Daoy (cell line): ENCODE measurements around the gene LRIG1. TPM values are rescaled to one million over a fixed set of nuclear protein-coding genes. Genes with fewer than 3 reads are reported as not detected.

ENCODE experiments used
- DNase-seq: peaks from one replicate; pipeline ENCODE4 v3.0.0-alpha.2; 2015; ENCODE audit warnings: low read depth
- total RNA-seq: library from RNA; depleted of rRNA; stranded (reverse); fragments of >200 nt; shearing (Covaris generic); gene quantifications from 2 replicates; pipeline ENCODE4 v1.2.3, GENCODE V29; 2014

Gene LRIG1
- total RNA-seq, 1 experiment from 2014 or later: 23.8 TPM

DNA sequence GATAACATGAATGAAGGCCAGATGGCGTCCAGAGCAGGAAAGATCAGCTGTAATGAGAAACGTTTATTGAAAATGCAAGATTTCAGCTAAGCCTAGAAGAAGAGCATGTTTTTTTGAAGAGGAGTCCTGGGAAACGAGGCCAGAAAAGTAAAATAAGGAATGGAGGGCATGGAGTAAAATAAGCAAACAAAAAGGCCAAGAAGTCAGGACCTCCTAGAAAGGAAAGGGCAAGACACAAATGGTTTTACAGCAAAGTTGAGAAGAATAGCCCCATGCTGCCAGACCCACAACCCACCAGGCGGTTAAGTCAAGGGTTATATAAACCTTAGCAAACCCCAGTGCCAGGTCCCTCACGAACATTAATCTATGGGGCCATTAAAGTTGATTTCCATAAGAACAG, 30.5 kb downstream of the LRIG1 start:
- no peak for DNase-seq

DNA sequence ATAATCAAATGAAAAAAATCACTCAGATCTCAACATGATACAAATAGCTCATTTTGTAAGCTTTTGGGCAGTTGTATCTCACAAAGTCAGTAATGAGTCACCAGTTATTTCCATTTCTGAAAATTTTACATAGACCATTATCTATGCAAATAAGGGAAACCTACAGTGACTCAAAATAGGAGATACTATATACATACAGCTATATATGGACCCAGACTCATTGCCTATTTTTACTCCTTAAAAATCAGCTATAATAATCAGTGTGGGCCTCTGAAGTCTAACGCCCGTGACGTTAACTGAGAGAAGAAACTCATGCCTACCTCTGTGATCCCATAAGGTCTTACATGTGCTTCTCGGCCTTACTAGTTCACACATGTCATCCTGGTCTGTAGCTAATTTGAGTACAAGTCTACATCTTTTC, 31.6 kb downstream of the LRIG1 start:
- no peak for DNase-seq

DNA sequence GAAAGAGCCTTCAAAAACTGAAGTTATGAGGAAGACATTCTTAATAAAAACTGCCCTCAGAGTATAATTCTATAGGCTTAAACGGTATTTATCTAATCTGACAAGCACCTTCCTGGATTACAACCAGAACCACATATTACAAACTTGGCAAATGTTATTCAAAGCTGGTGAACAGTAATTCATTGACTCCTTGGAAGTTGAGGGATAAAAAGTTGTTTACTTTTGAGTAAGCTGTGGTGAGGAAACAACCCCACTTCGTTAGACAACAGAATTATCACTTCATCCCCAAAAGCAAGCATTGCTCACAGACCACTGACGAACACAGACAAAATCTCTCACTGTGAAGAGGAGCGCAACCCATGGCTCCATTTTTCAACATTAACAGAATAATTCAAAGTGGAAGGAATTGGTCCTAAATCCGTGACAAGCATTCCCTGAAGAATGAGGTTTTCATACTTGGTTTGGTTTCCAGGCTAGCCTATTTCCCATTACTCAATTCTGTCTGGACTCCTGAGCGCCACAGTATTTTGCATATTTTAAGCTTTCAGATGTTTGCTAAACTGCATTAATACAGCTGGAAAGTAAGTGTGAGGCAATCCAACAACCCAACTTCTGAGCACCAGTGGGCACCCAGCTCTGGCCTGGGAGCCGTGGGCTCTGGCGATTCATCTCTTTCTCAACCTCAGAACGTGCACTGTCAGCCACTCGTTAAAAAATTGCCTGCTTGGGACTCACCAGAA, 32.7 kb downstream of the LRIG1 start:
- no peak for DNase-seq

DNA sequence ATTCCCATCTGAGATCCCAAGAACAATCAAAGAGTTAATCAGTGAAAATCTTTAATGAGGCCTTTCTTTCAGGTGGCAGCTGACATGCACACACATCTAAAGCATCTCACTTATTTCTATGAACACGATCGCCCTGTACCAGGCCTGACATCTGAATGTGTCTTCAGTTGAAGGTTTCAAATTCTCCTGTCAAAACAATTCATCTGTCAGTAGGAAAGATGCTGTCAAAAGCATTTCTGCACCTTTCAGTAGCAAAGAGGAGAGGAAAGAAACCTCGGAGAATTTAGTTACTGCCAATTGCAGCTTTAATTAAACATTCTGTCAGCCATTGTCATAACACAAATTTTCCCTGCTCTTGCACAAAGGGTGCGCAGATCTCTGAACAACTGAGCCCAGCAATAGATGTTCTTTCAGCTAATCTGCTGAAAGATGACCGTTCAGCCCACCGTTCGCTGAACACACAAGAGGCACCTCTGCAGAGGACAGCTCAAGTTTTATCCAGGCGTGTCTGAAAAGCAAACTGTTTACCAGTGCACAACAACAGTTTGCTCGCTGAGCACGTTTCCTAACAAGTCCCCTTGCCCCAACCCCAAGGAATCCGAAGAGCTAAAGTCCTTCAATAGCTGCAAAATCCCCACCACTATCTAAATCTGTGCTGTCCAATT, 34.1 kb downstream of the LRIG1 start:
- DNase-seq: no peak

DNA sequence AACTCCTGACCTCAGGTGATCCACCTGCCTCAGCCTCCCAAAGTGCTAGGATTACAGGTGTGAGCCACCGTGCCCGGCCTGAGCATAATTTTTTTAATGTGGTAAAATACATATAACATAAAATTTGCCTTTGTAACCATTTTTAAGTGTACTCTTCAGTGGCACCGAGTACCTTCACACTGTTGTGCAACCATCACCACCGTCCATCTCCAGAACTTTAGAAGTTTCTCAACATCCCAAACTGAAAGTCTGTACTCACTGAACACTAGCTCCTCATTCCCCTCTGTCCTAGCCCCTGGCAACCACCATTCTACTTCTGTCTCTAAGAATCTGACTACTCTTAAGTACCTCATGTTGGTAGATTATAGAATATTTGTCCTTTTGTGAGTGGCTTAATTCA, 35.2 kb downstream of the LRIG1 start:
- no peak for DNase-seq

DNA sequence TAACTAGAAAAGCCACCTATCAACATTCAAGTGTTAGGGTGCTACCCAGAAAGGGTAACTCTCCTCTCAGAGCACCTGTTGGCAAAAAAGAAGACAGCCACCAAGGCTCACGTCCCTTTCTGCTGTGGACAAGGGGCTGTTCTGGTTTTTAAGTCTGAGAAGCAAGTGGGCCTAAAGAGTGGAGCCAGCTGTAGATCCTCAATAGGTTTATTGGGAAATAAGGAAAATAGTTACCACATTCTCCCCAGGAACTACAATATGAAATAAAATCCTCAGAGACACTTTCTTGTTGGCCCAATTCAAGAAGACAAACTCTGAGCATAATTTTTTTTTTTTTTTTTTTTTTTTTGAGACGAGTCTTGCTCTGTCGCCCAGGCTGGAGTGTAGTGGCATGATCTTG, 35.8 kb downstream of the LRIG1 start:
- DNase-seq: no peak

DNA sequence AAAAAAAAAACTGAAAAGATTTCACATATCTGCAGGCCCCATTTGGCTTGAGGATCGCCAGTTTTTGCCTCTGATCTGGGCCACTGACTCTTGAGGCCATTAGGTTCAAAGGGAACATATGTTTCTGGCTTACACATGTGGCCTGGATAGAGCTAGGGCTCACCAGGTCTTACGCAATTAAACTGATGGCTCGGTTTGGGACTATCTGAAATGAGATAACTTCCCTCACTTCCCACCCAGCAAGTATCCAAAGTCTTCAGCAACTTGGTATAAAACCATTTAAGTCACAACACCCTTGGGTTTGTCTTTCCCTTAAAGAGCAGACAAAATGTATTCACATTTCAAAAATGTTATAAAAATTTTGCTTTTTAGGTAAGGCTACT, 36.3 kb downstream of the LRIG1 start:
- no peak for DNase-seq

DNA sequence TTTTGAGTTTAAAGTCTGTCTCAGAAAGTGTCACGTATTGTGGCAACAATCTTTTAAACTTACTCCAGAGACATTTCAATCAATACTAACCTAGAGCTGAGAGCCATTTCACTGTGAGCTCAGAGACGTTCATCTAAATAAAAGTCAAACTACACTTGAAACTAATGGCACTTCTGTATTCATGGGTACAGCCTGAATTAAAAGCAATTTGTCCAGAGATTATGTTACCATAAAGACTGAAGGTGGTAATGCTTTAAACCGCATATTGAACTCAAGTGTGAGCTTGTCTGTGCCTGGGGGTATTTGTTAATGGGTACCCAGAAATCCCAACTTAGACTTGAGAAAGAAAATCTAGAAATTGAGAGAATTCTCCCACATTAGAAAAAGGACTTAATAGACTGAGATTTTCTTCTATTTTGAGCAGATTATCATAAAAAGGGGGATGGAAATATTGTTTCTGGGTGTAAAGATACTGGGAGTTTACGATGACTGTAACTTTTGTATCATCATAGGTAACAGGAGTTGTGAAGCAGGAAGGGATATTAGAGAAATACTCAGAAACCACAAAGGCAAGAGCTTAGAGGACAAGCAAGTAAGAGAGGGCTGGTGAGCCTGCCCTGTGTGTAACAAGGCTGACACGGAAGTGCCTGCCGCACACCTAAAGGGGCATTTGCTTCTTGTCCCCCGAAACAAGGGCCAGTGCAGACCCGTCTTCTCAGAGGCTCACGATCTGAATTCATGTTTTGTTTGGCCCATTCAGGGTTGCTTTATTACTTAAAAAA, 36.9 kb downstream of the LRIG1 start:
- no peak for DNase-seq

DNA sequence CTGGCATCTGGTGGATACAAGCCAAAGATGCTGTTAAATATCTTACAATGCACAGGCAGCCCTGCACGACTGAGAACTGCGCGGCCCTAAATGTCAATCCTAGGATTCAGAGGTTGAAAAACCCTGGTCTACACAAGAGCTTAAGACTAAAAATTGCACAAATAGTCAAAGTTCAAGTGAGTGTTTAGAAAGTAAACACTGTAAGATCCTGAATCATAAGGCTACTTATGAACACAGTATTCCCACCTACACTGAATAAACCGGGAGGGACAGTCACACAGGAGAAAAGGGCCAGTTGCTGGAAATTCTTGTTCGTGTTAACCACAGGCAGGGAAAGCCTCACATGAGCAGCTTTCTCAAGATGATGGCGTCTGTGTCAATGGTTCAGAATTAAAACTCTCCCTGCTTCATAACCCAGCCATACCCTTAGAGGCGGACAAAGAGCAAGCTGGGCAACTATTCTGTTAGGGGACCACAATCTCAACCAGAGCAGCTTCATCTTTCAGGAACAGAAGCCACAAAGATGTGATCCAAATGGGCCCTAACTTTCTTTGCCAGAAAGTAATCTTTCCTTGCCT, 37.7 kb downstream of the LRIG1 start:
- DNase-seq: no peak

DNA sequence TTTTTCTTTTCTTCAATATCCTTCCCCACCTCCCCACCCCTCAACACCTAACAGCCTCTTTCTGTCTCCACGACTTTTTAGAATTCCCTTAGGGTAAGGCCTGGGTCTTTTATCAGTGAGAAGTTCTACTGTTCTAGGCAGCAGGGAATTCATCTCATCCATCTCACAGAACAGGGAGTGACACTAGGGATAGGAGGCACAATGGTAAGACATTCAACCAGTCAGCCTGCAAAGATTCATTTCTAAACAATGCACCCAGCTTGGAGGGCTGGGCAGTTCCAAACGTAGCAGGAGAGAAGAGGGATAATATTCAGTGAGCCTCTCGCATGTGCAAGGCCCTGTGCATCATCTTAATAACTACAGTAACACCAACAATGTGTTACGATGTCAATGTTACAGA, 43.6 kb downstream of the LRIG1 start:
- DNase-seq: no peak

DNA sequence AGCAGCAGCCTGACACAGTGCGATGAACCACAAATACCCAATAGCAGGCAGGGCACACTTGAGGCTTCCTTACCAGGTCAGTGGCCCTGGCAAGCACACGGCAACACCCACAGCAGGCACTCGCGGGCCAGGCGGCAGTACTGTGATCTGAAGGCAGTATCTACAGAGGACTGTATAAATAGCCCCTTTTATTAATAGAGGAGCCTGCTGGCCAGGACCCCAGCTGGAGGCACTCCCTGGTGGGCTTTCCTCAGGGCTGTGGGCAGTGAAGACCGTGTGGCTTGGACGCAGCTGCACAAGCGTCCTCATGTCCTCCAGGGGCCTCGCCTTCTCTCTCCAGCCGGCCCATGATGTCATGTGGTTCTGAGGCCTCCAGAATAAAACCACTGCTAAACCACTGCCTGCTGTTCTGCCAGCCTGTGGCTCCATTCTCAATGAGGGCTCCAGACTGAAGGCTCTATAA, 44.1 kb downstream of the LRIG1 start:
- DNase-seq: no peak

DNA sequence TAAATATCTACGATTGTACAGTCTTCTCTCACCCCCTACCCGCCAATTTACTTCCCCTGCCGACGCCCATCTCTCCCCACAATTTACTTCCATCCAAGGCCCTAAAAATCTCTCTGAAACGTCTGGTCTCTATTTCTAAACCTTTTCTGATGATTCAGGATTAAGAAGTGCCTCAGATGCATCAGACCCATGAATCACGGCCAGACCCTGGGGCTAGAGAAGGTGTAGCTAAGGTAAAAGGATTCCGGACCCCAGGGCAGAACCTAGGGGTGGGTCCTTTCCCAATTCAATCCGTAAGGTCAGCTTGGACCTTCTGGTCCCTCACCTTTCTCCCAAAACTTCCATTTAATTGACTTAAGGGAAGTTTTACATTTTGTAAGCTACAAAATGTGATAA, 46.4 kb downstream of the LRIG1 start:
- no peak for DNase-seq

DNA sequence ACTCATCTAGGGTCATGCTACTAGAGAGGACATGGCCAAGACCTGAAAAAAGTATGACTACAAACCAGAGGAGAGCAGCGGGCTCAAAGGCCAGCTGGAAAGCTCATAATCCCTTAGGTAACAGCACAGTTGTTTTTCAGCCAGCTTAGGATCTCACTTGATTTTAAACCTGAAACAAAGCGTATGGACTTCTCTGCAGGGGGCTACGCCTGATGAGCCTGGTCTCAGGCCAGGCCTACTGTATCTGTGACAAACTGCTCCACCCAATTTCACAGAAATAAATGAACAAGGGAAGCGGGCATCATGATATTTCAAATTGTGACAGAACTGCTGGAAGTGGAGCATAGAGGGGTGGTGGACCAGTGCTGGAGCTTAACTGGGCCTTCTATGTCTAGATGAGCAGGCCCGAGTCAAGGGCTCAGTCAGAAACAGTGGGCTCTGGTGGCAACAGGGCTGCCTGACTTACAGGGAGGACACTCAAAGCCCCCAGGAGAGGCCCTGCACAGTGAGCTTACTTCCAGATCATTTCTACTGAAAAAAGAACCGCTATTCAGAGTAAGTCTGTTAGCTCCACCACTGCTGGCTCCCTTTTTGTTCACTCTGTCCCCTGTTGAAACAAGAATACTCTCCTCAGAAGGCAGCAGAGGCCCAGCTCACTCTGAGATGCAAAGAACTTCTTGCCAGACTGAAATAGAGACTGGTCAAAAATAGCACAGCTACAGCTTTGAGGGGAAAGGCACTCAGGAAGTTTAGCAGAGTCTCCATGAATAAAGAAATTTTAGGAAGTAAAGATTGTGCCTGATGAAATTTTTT, 47.0 kb downstream of the LRIG1 start:
- no peak for DNase-seq

DNA sequence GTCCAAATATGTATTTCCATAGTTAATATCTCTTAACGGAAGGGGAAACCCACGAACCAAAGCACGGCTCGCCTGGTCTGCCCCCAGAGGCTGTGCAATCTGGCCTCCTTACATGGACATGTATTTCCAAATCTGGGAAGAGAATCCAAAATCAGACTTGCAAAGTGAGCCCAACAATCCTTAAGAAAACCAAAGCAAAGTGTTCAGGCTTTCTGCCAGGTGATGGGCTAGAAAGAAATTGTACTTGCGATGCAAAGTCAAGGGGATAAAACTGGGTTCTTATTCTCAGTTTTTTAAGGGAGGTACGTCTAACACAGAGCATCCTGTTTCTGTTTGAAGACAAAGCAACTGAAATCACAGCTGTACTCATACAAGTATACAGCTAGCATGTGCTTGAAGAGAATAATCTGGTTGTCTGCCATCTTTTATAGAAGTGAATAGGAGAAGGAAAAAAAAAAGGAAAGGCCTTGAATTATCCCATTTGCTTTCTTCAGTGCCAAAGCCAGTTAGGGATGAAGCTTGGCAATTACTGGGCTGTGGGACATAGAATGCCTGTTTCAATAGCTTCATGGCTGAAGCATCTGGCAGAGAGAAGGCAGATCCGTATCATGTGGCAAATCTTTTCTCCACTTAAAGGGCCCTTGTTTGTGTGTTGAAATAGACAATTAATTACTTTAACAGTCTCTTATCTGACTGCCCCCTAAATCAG, 48.4 kb downstream of the LRIG1 start:
- DNase-seq: no peak

DNA sequence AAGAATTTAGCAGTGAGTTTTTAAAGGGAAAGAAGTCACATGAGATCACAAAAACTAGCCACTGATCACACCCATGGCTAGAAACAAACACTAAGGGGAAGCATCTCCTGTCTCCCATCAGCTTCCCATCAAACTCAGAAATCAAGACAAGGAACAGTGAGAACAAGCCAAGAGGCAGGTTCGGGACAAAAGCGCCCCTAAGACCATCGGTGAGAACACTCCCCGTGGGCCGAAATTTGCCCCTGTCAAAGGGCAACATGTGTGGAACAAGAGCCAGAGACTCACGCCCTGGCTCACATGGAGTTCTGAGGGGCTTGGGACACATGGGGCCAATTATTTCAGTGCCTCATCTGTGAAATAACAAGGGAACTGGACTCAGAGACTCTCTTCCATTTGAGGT, 49.1 kb downstream of the LRIG1 start:
- DNase-seq: no peak

DNA sequence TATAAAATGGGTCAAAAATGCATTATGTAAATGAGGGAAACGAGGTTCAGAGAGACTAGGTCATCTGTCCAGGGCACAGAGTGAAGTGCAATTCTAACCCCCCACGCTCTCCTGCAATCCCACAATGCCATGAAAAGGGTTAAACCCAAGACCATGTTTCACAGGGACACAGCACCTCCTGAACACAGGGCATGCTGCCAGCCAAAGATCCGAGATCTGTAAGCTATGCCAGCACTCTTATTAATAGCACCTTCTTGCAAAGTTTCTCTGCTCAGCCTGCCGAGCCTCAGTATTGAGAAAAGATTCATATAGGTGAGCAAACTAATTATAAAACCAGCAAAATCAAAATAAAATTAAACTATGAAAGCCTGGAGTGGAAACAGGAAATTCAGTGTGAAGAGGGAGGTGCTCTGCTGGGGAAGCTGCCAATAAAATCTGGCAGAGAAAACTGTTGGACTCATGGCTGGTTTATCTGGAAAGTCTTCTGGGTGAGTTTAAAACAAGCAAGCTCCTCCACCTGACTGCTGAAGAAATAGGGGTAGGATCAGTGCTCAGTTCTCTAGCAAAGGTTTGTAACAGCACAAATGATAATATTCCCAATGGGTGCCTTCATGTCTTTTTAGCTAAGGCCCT, 50.3 kb downstream of the LRIG1 start:
- DNase-seq: peak; percentile 39

DNA sequence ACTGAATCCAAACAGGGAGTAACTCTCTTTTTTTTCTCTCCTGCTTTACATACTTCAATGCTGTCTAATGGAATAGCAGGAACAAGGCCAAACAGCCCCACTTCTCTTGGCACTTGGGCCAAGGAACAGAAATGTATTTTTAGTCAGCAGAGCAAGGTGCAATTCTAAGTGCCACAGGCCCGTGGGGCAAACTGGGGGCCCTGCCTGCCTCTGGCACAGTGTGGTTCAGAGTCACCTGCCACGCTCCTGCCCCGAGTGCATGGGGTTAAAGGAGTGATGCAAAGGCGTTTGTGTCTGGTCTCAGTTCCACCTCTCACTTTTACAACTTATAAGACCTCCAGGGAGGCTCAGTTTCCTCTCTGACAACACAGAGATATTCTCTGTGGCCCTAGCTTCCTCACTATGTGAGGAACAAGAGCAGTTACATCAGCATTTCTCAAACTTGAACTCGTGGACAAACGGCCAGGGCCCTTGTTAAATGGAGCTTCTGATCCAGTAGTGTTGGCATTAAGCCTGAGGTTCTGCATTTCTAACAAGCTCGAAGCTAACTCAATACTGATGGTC, 51.3 kb downstream of the LRIG1 start:
- no peak for DNase-seq

DNA sequence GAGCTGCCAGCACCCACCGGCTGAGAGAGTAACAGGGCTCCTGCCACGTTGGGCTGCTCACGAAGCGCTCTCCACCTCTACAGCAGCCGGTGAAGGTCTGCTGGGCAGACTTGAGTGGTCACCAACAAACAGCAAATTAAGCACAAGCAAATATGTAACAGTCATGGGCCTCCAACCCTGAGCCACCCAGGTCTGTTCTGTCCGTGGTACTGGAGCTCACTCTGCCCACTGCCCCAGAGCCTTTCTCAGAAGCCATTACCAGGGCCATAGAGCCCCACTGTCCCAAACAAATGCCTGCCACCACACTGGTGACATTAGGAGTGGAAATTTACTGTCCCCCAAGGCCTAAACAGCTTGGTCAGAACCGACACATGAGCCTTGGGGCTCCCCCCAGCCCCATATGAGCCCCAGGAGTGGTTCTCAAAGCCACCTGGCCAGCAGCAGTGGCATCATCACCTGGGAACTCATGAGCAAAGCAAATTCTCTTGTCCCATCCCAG, 56.6 kb downstream of the LRIG1 start:
- no peak for DNase-seq

DNA sequence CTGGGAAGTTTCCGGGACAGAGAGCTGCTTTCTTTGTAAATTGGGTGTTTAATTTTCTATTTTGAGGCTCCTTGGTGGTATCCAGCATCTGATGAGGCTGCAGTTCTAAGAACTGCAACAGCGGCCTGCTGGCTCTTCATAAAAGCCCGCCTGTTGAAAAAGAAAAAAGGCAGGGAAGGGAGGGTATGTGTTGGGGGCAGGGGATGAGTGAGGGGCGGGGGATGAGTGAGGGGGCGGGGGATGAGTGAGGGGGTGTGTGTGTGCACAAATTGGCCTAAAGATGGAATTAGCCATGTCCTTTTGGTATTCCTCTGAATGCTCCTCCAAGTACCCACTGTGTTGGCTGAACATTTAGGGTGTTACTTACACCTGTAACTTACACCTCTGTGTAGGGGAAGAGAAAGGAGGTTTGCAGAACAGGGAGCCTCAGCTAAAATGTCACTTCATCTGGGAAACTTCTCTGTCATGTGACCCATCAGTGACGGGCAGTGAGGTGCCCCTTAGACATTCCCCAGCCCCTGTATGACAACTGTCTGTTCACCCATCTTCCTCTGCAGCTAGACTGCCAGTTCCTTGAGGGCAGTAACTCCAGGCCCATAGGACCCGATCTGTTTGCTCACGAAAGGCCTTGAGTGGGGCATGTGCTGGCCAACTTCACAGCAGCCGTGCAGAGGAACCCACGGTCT, 57.6 kb downstream of the LRIG1 start:
- no peak for DNase-seq
